ACC112 (cell line): ENCODE measurements around the gene ULBP2.
A peak's percentile ranks its signal among the peaks of the same experiment; 100 is the strongest.
"Not testable (repeated sequence)": the region's sequence is repeated elsewhere in the genome, so short reads cannot be mapped to it uniquely, and the experiment has no call there.

ENCODE experiments used
- H2AFZ ChIP-seq: fragments of 200-600 bp; sonication (generic); one replicate; pipeline ENCODE4 v1.6.0; 2017; ENCODE audit warnings: antibody characterized with exemption, low read length; ENCODE audit not compliant: unreplicated experiment
- H3K27ac ChIP-seq: fragments of 200-600 bp; sonication (generic); 2 replicates; pipeline ENCODE4 v1.5.1; 2014; ENCODE audit warnings: low read depth, mild to moderate bottlenecking, antibody characterized with exemption, low read length, moderate library complexity
- H3K27me3 ChIP-seq: fragments of 200-600 bp; sonication (generic); 2 replicates; pipeline ENCODE4 v1.6.1; 2014; ENCODE audit warnings: mild to moderate bottlenecking, antibody characterized with exemption, low read length, moderate library complexity, mixed read lengths; ENCODE audit not compliant: insufficient read depth
- H3K36me3 ChIP-seq: fragments of 200-600 bp; sonication (generic); 2 replicates; pipeline ENCODE4 v1.6.1; 2016; ENCODE audit warnings: mild to moderate bottlenecking, antibody characterized with exemption, low read length, moderate library complexity, mixed read lengths; ENCODE audit not compliant: insufficient read depth
- H3K4me1 ChIP-seq: fragments of 200-600 bp; sonication (generic); one replicate; pipeline ENCODE4 v1.6.1; 2016; ENCODE audit warnings: low read length, mixed read lengths; ENCODE audit not compliant: insufficient read depth, unreplicated experiment, control insufficient read depth
- H3K4me3 ChIP-seq: fragments of 200-600 bp; sonication (generic); 2 replicates; pipeline ENCODE4 v1.5.1; 2014; ENCODE audit warnings: mild to moderate bottlenecking, low read depth, low read length
- H3K79me2 ChIP-seq: fragments of 200-600 bp; sonication (generic); one replicate; pipeline ENCODE4 v1.6.0; 2016; ENCODE audit warnings: low read length; ENCODE audit not compliant: control insufficient read depth, unreplicated experiment, insufficient read depth

ULBP2 gene

DNA sequence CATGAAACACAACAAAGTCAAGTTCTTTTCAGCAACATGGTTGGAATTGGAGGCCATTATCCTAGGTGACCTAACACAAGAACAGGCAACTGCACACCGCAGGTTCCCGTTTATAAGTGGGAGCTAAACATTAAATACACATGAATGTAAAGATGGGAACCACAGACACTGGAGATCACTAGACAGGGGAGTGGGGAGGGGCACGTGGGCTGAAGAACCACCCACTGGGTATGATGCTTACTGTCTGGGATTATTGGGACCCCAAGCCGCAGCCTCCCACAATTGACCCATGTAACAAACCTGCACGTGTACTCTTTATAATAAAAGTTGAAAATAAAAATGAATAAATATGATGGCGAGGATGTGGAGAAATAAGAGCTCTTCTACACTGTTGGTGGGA is 10.3 kb upstream of the ULBP2 start:
- Histone ChIP-seq H3K27ac (no peak overlapping the region), H3K27me3 (peaks cover 29% of the 10 kb centered on the region), H3K4me3 (no peak overlapping the region)

GRCh38 chr6:149933036-149933435 is 8.8 kb upstream of the ULBP2 start:
- Histone ChIP-seq H3K4me3 (no peak overlapping the region), H2AFZ (no peak overlapping the region), H3K36me3 (no peaks in the 10 kb centered on the region), H3K79me2 (no peaks in the 10 kb centered on the region), H3K27ac (no peak overlapping the region), H3K4me1 (no peaks in the 10 kb centered on the region), H3K27me3 (peaks cover 42% of the 10 kb centered on the region)

More for the DNA sequence above, 10.3 kb upstream of the ULBP2 start:
- Histone ChIP-seq H3K4me1 (no peaks in the 10 kb centered on the region), H3K36me3 (no peaks in the 10 kb centered on the region), H3K79me2 (no peaks in the 10 kb centered on the region), H2AFZ (no peak overlapping the region)

DNA sequence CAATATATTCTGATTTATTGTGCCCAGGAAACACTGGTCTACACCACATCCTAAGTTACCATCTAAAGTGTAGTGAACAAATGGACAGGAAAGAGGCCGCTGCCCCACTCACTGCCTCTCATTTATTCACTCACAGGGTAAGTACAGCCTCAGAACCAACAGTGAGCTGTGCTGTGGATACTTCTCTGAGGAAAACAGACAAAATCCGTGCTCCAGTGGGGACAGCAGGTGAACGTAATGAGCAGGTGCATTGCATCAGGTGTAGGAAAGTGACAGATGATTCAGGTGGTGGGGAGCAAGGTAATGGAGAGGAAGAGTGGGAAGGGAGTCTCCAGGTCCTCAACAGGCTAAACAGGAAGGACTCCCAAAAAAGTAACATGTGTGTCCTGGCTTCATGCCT is 8.4 kb upstream of the ULBP2 start:
- H3K27me3 ChIP-seq = peaks cover 42% of the 10 kb centered on the region
- no peak overlapping the region for H3K4me3 ChIP-seq
- no peak overlapping the region for H3K27ac ChIP-seq
- no peak overlapping the region for H2AFZ ChIP-seq
- H3K36me3 ChIP-seq = no peaks in the 10 kb centered on the region
- no peaks in the 10 kb centered on the region for H3K4me1 ChIP-seq
- no peaks in the 10 kb centered on the region for H3K79me2 ChIP-seq

GRCh38 chr6:149934249-149935156 is 7.3 kb upstream of the ULBP2 start:
- no peak overlapping the region for H3K4me3 ChIP-seq
- H3K27ac ChIP-seq = no peak overlapping the region
- no peaks in the 10 kb centered on the region for H3K36me3 ChIP-seq
- no peaks in the 10 kb centered on the region for H3K79me2 ChIP-seq
- H3K4me1 ChIP-seq = peaks cover 7% of the 10 kb centered on the region
- H2AFZ ChIP-seq = no peak overlapping the region
- peaks cover 40% of the 10 kb centered on the region for H3K27me3 ChIP-seq

GRCh38 chr6:149935246-149935645 is 6.6 kb upstream of the ULBP2 start:
- Histone ChIP-seq H3K79me2 (no peaks in the 10 kb centered on the region), H3K36me3 (no peaks in the 10 kb centered on the region), H3K4me3 (no peak overlapping the region), H2AFZ (no peak overlapping the region), H3K27me3 (peaks cover 37% of the 10 kb centered on the region), H3K4me1 (peaks cover 8% of the 10 kb centered on the region), H3K27ac (no peak overlapping the region)

DNA sequence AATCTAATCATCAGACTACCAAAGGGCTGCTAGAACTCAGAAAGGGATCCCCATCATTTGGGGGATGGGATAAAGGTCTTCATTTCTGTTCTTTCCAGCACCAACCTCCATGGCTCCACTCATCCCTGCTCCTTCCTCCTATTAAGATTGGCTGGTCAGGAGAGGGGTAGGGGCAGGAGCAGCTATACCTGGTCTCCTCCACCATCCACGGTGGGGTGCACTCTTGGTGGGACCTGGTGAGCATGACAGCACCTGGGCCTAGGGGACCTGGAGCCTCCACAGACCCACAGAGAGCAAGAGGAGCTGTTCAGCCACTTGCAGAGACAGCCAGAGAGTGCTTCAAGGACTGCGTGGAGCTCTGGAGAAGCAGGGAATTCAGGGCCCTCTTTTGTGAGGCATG is 6.1 kb upstream of the ULBP2 start:
- Histone ChIP-seq H3K4me3 (no peak overlapping the region), H3K36me3 (no peaks in the 10 kb centered on the region), H3K4me1 (peaks cover 8% of the 10 kb centered on the region), H2AFZ (no peak overlapping the region), H3K27ac (no peak overlapping the region), H3K27me3 (peaks cover 35% of the 10 kb centered on the region), H3K79me2 (no peaks in the 10 kb centered on the region)

GRCh38 chr6:149936743-149937142 is 5.1 kb upstream of the ULBP2 start:
- H3K36me3 ChIP-seq = no peaks in the 10 kb centered on the region
- H3K4me3 ChIP-seq = no peak overlapping the region
- no peak overlapping the region for H3K27ac ChIP-seq
- H3K4me1 ChIP-seq = peaks cover 8% of the 10 kb centered on the region
- peaks cover 28% of the 10 kb centered on the region for H3K27me3 ChIP-seq
- no peaks in the 10 kb centered on the region for H3K79me2 ChIP-seq
- no peak overlapping the region for H2AFZ ChIP-seq

DNA sequence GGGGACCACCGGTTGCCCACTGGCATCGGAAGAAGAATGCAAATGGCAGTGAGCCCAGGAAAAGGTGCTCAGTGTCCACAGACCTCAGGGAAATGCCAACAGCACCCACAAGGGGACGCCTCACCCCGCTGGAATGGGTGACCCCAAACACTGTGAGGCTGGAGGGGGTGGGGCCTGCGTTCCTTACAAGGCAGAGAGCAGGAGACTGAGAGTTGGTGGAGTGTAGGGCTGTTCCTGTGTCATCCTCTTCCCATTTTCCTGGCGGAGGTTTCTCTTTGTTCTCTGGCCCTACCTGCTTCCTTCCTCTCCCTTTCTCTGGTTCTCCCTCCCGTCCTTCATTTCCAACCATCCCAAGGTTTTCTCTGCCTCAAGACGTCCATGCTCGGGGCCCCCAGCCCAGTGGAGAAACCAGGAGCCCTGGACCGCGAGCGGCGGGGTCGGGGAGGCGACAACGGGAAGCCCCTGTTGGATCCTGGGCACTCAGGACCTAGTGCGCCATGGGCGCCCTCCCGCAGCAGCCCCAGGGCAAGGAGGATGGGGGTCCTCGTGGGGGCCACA is 3.7 kb upstream of the ULBP2 start:
- H3K27me3 ChIP-seq = peaks cover 28% of the 10 kb centered on the region
- not testable (repeated sequence) for H3K27ac ChIP-seq, H3K4me1 ChIP-seq, H3K79me2 ChIP-seq, H3K36me3 ChIP-seq
- H2AFZ ChIP-seq = peak overlapping the region; percentile 64
- peak overlapping the region; percentile 81 for H3K4me3 ChIP-seq

DNA sequence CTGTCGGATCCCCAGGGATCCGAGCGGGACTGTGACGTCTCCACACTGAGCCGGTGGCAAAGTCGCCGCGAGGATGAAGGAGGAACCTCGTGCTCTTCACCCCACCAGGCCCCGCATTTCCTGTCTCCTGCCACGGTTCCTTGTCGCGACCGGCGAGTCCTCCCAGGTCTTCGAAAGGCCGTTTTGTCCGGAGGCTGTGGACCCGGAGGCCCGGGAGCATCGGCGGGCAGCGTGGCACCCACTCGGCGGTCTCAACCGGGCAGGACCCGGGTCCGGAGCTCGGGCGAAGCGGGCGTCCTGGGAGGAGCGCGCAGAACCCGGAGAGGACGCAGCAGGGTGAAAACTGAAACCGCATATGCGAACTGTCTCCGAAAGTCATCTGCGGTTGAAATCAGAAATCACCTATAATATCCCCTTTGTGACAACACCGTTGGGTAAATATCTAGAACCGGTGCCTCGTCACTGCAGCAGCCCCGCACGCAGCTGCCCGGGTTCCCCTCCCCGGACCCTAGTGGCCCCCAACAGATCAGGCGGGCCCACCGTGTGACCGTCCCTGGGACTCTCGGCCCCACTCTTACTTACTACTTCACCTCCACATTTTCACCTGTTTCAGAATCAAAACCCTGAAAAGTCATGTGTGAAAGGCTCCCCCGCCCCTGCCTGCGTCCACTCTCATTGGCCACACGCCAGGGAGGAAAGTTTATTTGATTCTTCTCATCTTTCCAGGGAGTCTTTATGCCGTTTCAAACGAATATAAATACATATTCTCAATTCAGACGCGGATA is 3.1 kb upstream of the ULBP2 start:
- H2AFZ ChIP-seq = peak overlapping the region; percentile 64
- H3K4me1 ChIP-seq = peaks cover 8% of the 10 kb centered on the region
- no peak overlapping the region for H3K27ac ChIP-seq
- peaks cover 28% of the 10 kb centered on the region for H3K27me3 ChIP-seq
- no peaks in the 10 kb centered on the region for H3K36me3 ChIP-seq
- no peaks in the 10 kb centered on the region for H3K79me2 ChIP-seq
- peak overlapping the region; percentile 81 for H3K4me3 ChIP-seq

- Histone ChIP-seq H3K4me1 (peaks cover 8% of the 10 kb centered on the region), H3K36me3 (no peaks in the 10 kb centered on the region), H3K27ac (no peak overlapping the region), H3K4me3 (peak overlapping the region; percentile 81), H3K79me2 (no peaks in the 10 kb centered on the region), H3K27me3 (peaks cover 28% of the 10 kb centered on the region), H2AFZ (no peak overlapping the region)
Measured at GRCh38 chr6:149939356-149939648, 2.5 kb upstream of the ULBP2 start.
